GM21360 (cell line): ENCODE results near the gene CCDC102B.
"Not testable (repeated sequence)": the region's sequence is repeated elsewhere in the genome, so short reads cannot be mapped to it uniquely, and the experiment has no call there.

Experiments used
- ATAC-seq: cut with Tn5 transposase; IDR thresholded peaks from one replicate; pipeline ENCODE4 v1.9.1; 2021; ENCODE audit warnings: mild to moderate bottlenecking, moderate library complexity; ENCODE audit not compliant: unreplicated experiment

CCDC102B gene

GRCh38 chr18:68826121-68826520 is 28.2 kb downstream of the CCDC102B start:
- no peak for ATAC-seq

DNA sequence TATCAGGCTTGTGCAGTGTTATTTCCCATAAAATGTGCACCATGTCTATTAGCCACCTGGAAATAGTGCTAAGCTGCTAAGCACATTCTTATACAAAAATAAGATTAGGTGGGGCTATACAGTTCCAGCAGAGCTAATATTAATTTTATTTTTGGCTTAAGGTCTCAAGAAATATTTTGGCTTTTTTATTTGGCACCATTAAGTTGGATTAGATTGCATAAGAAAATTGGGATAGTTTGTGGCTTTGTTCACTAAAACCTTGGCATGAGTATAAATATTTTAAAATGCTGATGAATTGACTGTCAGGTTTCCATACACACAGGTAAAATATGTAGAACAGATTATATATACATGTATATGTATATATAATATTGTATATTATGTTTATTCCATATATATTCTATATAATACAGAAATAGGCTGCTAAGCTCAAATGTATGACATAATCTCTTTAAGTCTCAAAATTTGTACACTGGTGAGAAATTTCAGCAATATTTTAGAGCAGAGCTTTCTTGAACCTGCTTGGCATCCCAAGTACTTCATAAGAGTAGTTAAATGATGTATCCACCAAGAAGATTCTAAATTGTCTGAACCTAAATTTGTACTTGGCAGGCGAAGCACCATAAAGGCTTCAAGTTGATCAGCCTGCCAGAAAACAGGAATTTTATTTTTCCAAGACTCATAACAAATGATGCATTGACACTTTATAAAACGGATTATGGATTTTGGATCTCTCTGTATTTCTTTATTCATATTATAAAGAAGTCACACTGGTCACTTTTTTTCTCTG is 32.6 kb downstream of the CCDC102B start:
- no peak for ATAC-seq

- no peak for ATAC-seq
Measured at GRCh38 chr18:68833756-68834155, 35.9 kb downstream of the CCDC102B start.

DNA sequence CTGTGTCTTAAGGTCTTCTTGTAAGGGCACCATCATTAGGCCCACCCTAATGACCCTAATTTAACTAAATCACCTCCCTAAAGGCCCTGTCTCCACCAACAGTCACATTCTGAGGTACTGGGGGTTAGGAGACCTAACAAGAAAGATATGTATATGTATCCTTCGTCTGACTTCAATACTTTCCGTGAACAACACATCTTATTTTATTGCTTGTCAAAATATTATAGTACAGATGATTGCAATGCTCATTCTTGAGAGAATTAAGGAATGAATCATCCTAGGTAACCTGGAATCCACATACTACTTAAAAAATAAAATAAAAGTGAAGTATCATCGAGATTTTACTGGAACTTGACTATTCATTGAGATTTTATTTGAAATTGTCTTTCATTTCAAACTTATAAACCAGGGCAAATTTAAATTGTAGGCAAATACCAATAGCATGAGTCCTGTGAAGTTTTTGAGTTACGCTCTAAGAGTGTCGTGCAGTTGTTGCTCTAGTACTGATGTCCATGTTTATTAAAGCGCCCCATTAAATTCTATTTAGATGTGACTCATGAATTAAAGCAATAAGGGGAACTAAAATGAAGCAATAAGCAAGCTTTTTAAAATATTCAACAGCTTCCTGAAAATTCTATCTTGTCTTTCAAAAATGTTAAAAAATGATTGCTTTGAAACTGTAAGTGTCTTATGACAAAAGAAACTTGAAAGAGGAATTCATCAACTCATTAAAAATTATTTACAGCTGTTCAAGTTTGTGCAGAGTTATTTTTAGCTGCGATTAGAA is 40.0 kb downstream of the CCDC102B start:
- ATAC-seq: no peak

DNA sequence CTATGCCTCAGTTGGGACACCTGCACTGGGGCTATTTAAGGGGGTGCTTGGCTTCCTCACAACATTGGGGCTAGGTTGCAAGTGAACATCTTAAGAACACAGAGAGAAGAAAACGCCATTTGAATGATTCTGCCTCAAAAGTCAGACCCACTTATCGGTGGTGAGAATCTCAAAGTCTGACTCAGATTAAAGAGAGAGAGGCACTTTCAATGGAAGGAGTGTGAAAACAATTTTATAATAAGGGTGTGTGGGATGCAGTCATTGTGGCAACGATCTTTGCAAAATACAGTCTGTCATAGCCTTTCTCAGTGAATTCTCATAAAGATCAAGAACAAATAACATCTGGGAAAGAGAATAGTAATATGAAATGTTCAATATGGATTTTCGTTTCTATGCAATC is 41.8 kb downstream of the CCDC102B start:
- ATAC-seq: no peak

GRCh38 chr18:68840554-68841263 is 42.8 kb downstream of the CCDC102B start:
- no peak for ATAC-seq

DNA sequence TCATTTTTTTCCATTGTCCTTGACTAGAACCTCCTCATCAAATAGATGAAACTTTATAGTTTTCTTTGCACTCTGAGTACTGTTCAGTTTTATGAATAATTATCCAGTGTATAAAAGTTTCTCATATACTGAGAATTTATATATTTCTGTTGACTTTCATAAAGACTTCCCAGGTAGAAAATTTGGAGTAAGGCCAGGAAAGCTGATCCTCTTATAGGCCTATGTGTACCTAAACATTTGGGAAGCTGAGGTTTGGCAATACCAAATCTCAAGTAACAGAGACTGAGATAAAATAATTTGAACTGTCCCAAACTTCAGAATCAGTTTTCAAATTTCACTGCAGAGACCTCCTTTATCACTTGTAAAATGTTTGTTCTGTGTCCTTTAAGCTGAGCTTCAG is 43.4 kb downstream of the CCDC102B start:
- ATAC-seq: no peak

DNA sequence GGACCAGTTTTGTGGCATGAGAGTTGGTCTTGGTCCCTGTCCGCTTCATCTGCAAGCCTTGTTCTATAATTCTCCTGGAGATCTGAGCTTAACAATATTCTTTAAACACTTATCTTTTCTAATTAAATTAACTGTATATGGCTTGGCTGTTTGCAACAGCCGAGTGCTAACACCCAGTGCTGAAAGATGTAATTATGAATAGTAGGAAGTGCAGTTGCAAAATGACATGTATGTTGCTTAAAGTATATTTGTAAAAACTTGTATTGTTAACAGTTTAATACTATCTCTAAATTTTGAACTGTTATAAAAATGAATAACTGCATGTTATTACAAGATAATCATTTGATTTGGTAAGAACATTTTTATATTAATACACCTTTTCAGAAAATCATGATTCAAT is 45.1 kb downstream of the CCDC102B start:
- no peak for ATAC-seq

GRCh38 chr18:68843473-68844089 is 45.7 kb downstream of the CCDC102B start:
- no peak for ATAC-seq

- ATAC-seq: no peak
Measured at GRCh38 chr18:68847219-68847837, 49.4 kb downstream of the CCDC102B start.

- no peak for ATAC-seq
Measured at GRCh38 chr18:68848242-68848641, 50.4 kb downstream of the CCDC102B start.

DNA sequence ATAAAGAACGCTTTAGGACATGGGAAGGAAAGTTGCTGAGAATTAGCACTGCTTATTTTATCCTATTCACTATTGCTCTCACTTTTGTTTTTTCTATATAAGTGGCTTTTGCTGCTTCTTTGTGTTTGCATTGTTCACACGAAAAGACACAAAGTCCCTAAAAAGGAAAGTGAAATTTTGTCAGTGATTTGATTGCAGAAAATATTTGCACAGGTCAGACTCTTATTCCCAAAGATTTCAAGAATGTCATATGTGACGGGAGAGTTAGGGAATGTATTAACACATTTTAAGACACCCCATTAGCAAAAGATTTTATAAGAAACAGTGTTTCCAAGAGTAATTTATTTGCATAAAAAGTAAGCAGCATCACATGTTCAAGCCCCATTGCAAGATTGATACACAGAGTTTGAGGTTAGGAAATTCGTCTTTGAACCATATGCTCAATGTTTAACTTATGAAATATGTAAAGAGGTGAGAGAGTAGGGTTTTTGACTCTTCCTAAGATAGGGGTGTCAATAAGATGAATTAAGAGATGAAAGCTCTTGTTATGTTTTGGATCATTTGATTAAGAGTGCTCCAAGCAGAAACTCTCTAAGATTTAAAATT is 57.0 kb downstream of the CCDC102B start:
- ATAC-seq: no peak

DNA sequence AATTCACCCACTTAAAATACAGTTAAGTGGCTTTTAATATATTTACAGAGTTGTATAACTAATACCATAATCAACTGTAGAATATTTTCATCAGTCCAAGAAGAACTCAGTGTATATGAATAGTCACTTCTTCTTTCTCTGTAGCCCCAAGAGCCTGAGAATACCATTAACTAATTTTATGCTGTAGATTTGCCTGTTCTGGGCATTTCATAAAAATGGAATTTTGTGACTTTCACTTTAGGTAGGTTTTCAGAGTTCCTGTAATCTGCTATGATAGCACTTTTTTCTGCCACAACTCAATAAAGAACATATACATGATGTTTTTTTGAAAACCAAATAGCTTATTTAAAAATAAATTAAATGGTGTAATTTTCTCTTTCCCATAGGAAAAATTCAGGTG is 57.6 kb downstream of the CCDC102B start:
- ATAC-seq: no peak

DNA sequence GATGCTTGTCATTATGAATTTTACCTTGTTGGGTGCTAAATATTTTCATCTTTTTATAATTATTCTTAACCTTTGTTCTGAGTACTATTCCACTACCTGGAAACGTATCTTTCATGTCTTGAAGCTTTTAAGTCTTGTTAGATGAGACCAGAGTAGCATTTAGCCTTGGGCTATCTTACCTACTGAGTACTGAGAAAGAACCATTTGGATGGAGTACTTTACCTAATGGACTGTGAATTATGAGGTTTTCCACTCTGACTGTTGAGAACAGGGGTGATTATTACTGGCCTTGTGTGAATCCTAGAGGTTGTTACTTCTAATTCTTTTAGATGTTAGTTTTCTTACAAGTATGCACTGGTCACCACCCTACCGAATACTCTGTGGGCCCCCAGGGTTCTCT is 63.5 kb downstream of the CCDC102B start:
- ATAC-seq: no peak

GRCh38 chr18:68865021-68865420 is 67.1 kb downstream of the CCDC102B start:
- ATAC-seq: no peak

- no peak for ATAC-seq
Measured at GRCh38 chr18:68865503-68865902, 67.6 kb downstream of the CCDC102B start.

DNA sequence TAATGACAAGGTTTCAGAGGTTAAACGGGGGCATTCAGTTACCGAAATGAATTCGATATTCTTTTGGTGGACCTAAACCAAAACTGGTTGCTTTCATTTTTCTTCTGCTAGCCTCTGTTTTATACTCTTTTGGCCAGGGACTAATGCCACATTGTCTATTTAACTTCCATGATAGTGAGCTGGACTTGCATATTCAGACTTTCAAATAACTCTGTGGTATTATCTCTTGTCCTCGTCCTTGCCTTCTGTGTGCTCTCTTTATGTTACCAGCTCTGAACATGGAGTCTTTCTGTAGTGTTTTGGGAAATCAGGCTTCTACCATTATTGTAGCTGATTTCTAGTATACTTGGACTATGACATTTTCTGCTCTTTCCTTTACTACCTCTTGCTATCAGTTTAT is 75.1 kb downstream of the CCDC102B start:
- ATAC-seq: no peak

DNA sequence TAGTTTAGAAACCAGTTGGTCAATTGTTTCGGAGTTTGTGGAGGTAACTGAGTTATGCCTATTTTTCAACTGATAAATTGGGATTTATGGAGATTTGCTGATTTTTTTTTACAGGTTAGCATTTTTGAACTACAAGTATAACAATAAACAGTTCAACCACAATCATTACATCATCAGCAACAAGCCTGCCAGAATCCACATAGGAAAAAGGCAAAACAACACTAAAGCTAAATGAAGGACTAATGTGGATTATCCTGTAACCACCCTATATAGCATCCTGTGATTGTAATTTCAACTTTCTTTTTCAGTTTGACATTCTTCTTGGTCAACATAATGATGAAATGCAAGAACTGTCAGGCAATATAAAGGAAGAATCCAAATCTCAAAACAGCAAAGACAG is 76.5 kb downstream of the CCDC102B start:
- ATAC-seq: no peak

DNA sequence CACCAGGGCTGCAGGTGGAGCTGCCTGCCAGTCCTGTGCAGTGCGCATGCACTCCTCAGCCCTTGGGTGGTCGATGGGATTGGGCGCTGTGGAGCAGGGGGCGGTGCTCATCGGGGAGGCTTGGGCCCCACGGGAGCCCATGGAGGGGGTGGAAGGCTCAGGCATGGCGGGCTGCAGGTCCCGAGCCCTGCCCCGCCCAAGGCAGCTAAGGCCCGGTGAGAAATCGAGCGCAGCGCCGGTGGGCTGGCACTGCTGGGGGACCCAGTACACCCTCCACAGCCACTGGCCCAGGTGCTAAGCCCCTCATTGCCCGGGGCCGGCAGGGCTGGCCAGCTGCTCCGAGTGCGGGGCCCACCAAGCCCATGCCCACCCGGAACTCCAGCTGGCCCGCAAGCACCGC is 82.1 kb downstream of the CCDC102B start:
- not testable (repeated sequence) for ATAC-seq

DNA sequence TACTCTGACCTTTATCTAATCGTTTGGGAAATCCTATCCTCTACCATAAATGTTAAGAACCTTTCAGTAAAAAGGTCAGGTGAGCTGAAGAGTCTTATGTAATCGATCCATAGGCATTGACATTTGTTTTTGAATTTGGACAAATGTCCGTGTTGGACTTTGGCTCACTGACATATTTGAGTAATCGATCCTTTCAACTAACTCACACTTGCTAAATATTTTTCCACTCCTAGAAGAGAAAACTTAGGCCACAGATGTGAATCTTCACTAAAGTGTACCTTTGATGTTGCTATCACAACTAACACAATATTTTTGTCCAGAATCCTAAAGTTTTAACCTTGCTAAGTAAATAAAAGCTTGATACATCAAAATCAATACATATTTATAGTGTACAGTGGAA is 89.5 kb downstream of the CCDC102B start:
- no peak for ATAC-seq
